ENCODE measurements around the gene GPLD1.

DNA sequence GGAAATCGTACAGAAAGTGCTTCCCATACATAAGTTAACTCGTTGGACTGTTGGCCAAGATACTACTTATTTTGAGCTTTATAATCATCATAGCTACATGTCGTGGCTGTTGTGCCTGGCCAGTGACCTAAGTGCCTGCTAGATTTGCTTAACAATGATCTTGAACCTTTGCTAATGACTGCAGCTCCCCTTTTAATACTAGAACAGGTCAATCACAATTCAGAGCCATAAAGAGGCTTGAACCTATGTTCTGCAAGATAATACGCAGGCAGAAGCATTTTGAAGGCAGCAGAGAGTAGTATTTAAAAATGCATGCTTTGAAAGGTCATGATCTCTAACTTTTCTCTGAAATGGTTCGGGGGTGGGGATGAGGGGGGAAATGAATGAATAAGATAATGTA, 84.1 kb downstream of the GPLD1 start:
- TF ChIP-seq, protein P1, sequence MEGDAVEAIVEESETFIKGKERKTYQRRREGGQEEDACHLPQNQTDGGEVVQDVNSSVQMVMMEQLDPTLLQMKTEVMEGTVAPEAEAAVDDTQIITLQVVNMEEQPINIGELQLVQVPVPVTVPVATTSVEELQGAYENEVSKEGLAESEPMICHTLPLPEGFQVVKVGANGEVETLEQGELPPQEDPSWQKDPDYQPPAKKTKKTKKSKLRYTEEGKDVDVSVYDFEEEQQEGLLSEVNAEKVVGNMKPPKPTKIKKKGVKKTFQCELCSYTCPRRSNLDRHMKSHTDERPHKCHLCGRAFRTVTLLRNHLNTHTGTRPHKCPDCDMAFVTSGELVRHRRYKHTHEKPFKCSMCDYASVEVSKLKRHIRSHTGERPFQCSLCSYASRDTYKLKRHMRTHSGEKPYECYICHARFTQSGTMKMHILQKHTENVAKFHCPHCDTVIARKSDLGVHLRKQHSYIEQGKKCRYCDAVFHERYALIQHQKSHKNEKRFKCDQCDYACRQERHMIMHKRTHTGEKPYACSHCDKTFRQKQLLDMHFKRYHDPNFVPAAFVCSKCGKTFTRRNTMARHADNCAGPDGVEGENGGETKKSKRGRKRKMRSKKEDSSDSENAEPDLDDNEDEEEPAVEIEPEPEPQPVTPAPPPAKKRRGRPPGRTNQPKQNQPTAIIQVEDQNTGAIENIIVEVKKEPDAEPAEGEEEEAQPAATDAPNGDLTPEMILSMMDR (conservative IDR thresholded peaks at IDR 0.05 in 1 of 2, IDR thresholded peaks at IDR 0.05 in 1 of 2; ENCODE audit: extremely low read depth in 1 of 2, insufficient read depth in 1 of 2, low read depth in 1 of 2, low read length in 2 of 2): no peak
- TF ChIP-seq EZH2 (IDR thresholded peaks at IDR 0.05; ENCODE audit: borderline replicate concordance, low read length): no peak

Measured in mammary epithelial cell (primary cell).